Raji (cell line): ENCODE measurements around the gene KRT71.

Experiments
- POLR2A ChIP-seq: IDR thresholded peaks from 2 replicates; pipeline ENCODE4 v1.6.1; 2011; ENCODE audit warnings: low read depth, low read length, control low read depth; ENCODE audit not compliant: insufficient read depth

Gene KRT71

DNA sequence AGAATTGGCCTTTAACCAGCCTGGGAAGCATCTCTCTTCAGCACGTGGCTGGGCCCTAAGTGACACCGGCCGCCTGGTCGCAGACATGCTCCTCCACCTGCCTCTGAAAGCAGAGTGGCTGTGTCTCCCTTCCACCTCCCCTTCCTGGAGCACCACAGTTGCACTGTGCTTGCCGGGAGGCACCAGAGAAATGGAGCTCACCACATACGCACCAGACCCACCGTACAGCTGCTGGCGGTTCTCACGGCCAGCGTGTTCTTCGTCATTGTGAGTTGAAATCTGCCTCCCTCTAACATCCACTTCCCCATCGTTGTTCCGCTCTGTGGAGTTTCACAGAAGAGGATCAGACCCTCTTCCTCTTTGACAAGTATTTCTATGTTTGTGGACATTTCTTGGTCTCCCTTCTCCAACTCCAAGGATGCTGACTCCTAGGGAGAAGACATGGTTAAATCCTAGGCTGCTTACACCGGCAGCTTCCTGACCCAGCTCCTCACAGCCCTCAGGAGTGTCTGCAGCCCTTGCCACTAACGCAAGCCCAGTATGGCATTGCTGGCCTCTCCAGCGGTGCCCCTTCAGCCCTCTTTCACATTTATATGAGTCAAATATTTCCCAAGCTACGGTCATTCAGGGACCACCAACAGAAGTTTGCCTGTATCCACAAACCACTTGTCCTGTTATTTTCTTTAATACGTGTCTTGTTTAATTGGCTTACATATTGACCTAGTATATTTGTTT lies 21.2 kb downstream of the KRT71 start:
- no peak for TF ChIP-seq POLR2A

DNA sequence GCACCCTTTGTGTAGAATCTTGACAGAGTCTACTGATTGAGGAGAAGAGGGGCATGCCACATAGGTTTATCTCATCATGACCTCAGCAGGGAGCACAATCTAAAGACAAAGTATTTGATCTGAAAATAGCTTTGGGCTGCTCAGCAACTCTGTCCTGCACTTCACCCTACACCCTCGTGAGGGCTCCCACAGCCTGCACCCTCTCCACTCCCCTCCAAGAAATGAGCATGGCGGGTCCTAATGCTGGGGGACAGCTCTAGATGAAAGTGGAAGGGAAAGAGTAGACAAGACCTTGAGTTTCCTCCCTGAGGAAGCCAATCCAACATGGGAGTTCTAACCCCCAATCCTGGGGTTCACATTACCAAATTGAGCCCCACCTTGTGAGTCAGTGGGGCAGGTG lies 22.0 kb downstream of the KRT71 start:
- no peak for TF ChIP-seq POLR2A

DNA sequence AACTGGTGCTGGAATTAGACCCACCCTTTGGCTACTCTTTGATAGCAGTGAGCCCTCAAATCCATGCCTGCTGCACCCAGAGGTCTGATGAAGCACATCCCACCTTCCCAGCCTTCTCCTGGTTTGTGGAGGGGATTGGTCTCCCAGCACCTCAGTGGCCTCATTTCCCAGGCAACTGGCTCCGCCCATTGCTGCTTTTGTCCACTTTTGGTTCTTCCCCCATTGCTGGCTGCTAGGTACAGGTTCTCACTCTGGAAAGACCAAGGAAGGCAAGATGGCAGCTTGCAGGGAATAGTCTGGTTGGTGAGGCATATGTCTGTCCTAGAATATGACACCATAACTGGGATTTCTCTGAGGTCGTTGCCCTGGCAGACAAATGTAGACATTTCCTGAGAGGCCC lies 22.6 kb downstream of the KRT71 start:
- TF ChIP-seq POLR2A, result no peak

DNA sequence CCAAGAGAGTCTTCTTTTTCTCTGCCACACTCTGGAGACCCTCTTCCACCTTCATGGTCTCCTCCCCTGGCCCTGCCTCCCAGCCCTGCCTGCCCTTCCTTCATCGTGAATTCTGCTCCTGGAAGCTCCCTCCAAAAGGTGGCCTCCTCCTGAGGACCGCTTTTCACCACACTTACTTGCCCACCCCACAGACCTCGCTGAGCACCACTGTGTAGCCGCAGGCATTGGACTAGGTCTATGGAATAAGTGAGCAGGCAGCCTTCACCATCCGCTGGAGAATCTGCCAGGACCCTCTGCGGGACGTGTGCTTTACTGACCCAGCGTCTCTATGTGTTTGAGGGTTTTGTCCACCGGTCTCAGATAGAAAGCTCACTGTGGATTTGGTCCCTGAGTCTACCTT lies 23.1 kb downstream of the KRT71 start:
- TF ChIP-seq POLR2A, result no peak

DNA sequence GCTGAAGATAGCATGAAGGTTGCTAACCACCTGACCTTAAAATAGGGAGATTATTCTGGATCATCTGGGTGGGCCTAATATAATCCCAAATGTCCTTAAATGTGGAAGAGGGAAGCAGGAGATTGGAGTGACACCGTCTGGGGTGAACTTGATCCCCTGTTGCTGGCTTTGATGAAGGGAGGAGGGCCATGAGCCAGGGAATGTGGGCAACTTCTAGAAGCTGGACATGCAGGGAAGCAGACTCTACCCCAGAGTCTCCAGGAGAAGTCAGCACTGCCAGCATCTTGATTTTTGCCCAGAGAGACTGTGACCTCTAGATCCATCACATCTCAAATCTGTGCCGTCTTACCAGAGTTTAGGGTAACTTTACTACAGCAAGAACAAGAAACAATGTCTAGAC lies 23.5 kb downstream of the KRT71 start:
- TF ChIP-seq POLR2A, result no peak

DNA sequence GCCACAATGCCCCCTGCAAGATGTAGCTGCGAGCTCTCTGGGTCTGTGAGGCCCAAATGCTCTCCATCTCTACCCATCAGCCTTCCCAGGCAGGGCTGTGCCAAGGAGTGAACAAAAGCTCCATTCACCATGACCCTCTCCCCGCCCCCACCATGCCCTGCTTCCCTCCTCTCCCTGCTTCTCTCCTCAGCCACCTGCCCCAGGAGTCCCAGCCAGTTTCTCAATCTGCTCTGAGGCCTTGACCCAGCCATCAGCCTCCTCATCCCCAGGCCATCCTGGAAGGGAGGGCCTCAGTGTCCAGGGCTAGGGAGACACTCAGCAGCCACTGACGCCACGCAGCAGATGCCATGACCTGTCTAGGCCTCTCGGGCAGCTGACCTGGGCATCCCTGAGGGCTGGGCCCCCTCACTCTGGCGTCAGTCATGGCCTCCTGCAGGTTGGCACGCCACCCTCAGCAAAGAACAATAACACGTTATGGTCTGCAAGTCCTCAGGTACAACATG lies 24.3 kb downstream of the KRT71 start:
- TF ChIP-seq POLR2A, result no peak

DNA sequence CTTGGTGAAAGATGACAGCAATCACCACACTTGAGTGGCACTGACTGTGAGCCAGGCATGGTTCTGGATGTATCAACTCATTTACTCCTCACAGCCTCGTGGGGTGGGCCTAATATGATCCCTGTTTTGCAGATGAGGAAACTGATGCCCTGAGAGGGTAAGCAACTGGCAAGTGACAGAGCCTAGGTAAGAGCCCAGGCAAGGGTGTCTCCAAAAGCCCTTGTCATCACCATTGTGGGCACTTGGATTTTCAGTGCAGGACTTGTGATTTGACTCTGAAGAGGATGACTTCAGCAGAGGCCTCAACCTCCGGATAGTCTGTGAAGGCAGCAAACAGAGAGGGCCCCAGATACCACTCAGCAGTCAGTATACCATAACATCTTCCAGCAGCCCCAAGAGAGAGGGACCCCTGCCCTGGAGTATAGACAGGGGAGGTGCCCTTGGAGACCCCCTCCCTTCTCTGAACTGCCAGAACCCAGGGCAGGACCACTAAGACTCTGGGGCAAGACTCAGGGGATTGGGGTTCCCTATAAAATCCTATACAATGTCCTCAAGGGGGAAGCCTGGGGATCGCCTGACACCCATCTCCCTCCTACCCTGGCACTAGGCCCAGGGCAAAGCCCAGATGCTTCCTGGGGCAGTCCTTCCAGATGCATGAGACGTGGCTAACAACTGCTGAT lies 25.7 kb downstream of the KRT71 start:
- no peak for TF ChIP-seq POLR2A

DNA sequence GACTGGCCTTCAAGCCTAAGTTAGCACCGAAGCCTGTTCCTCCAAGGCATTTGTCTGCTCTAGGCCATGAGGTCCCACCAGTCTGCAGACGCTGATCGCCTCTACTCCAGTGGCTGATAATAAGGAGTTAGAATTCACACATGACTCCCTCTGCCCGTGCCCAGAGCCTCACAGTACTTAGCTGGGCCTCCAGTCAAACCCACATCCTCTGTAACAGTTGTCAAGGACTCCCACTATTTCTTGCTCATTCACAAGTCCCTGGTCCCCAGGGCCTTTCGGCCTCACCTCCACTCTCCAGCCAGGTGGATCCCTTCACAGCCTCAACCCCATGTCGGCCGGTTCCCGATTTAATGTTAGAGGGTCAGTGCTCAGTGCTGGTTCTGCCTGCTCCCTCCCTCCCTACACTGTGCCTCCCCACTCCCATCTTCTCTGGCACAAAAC lies 26.4 kb downstream of the KRT71 start:
- no peak for TF ChIP-seq POLR2A

DNA sequence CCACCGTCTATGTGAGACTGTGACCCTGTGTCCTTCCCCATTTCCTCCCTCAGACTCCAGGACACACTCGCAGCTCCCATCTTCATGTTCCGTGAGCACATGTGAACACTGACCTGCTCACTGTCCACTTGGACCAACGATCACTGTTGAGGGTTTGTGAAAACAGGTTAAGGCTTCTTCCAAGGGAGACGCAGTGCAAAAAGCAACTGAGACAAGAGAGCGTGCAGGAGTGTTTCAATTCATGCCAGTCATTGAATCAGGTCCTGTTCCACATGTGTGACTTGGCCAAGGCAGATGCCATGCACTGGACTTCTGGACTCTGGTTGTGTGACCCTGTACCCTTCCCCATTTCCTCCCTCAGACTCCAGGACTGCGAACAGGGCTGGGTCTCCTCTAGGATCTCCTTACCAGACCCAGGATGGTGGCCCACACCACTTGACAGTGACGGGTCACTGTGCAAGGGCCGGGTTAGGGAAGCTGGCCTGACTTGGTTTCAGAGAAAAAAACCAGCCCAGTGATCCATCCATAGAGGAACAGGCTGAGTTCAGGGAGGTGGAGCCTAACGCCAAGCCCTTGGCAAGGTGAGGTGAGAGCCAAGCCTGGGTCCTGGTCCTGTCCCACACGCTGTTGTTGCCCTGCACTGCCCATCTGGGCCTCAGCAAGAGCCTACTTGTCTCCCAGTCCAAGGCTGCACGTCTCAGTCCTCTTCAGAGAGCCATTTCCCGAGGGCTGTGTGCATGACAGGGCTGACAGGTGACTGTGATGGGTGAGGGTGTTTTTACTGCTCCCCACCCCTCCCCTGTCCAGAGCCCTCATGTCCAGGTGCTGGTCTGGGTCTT lies 27.1 kb downstream of the KRT71 start:
- TF ChIP-seq POLR2A, result no peak

DNA sequence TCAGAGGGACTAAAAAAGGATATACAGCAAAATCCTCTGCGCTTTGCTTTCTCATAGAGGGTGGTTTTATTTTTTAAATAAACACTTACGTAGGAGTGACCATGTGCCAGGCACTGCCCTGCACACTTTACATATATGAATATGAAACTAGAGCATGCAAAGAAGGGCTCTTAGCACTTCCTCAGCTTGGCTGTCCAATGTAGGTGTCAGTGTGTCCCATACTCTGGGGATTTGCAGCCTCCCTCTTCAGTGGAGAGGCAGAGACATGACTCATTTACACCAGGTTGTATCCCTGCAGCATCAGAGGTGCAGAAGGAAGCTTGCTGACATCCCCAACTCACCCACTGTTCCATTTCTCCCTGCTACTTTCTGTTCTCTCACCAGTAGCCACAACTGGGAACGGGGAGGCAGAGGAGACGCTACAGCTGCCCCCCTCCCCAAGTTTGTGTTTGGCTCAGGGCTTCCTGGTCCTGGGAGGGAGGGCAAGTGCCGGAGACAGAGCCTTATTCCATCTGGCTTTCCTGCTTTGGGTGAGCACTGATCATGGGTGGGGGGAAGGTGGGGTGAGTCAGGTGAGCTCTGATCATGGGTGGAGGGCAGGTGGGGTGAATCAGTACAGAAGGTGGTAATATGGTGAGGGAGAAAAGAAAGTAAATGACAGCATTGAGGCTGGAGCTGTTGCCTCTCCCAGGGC lies 27.9 kb downstream of the KRT71 start:
- no peak for TF ChIP-seq POLR2A

DNA sequence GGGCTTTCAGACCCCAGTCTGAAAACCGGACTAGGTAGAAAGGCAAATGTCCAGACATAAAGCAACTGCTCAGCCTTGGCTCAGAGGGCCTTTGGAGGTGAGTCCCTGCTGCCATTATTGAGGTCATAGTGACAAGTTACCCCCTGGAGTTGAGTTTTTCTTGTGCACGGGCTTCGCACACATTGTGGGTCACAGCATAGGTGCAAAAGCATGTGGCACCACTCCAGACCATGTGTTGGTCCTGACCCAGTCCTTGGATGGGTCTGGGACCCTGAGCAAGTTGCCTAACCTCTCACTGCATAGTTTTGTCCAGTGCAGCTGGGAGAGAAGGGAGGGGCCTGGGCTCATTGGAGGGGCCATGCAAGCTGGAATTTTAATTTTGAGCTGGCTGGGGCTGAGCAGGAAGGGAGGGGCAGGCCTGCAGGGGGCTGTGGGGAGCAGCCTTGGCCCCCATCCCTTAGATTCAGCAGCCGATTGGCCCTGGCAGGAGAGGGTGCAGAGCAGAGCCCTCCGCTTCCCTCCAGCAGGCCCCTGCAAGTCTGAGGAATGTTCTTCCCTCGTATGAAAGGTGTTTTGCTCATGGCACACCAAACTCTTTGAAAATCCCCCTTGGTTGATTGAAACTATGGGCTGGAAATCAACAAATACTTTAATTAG lies 28.6 kb downstream of the KRT71 start:
- TF ChIP-seq POLR2A, result no peak

DNA sequence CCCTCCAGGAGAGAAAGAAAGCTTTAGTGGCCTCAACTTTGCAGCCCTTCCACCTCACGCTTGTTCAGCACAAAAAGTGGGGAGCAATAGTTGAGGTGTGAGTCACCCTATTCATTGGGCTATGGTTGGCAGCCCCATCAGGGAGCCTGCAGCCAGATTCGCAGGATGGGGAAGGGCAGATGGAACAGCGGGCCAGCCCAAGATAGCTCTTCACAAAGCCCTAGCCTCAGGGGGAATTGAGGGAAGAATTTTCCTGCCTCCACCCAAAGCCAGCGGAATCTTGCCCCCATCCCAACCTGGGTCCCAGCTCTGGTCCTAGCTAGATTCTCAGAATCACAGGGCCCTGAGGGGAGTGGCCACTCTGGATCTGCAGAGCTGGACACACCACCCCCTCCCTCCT lies 29.1 kb downstream of the KRT71 start:
- no peak for TF ChIP-seq POLR2A

DNA sequence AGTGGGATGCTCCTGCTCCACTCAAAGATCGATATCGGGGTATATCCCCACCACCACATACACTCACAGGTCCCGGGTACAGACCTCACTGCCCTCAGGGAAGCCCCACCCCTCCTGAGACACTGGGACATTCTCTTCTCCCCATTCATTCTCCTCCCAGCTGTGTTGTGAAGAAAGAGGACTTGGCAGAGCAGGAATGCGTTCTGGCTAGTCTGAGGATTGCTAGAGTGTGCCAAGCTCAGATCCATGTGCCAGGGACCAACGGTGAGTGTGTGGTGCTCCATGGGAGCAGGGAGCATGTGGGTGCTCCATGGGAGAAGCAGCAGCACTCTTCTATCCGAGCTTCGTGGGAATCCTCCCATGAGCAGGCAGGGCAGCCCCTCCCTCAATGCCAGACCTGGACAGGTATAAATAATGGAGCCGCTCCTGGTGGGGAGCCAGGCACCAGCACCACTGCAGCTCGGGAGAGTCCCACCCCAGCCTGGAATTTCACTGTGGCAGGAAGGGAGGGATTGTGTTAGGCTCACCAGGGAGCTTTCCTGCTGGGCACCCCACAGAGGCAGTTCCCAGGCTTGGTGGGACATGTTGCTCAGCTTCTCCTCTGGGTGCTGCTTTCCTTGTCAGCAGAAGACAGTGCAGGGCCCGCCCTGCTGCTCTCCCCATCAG lies 30.5 kb downstream of the KRT71 start:
- TF ChIP-seq POLR2A, result no peak
